Upper lobe of right lung (tissue), 1 donor: ENCODE data around the gene UTP14A. TPM values are rescaled to one million over a fixed set of nuclear protein-coding genes. Genes with fewer than 3 reads are reported as not detected.

Experiments
- ATAC-seq: fragments of 200-7000 bp; cut with Tn5 transposase; one replicate; pipeline ENCODE4 v1.9.1; 2020; ENCODE audit warnings: mild to moderate bottlenecking, moderate library complexity
- DNase-seq: peaks from one replicate; pipeline ENCODE4 v3.0.0-alpha.2; 2020
- H3K27ac ChIP-seq: fragments of 200-600 bp; one replicate; pipeline ENCODE4 v1.8.0; 2022
- H3K27me3 ChIP-seq: fragments of 200-600 bp; one replicate; pipeline ENCODE4 v1.8.0; 2022; ENCODE audit warnings: mild to moderate bottlenecking
- H3K36me3 ChIP-seq: fragments of 200-600 bp; one replicate; pipeline ENCODE4 v1.8.0; 2022
- H3K4me1 ChIP-seq: fragments of 200-600 bp; one replicate; pipeline ENCODE4 v1.8.0; 2022
- H3K4me3 ChIP-seq: fragments of 200-600 bp; one replicate; pipeline ENCODE4 v1.8.0; 2022; ENCODE audit warnings: mild to moderate bottlenecking
- H3K9me3 ChIP-seq: fragments of 200-600 bp; one replicate; pipeline ENCODE4 v1.8.0; 2022
- CTCF ChIP-seq: fragments of 200-600 bp; IDR thresholded peaks from one replicate; pipeline ENCODE4 v1.8.0; 2022; ENCODE audit warnings: antibody characterized with exemption
- intact Hi-C: fragments of 100-400 bp; cut with DNase I; formaldehyde crosslinking; loops from one replicate; pipeline ENCODE4 v1.11.0; 2022
- total RNA-seq: library from RNA; stranded (reverse); fragmentation: NEBNext Ultra II Directional; extraction: Animal tissue kit (Norgen Biotek cat#: 25700); gene quantifications from one replicate; pipeline ENCODE4 v1.2.1, GENCODE V29; 2021
- donor health status: DM: no; HTN: yes; CAD: no; lungs with severe emphysema.

UTP14A gene
- total RNA-seq, 1 donor from 2014 or later = 12.9 TPM

- Histone ChIP-seq H3K36me3 (no peaks in the 10 kb centered on the region), H3K4me1 (no peaks in the 10 kb centered on the region), H3K27me3 (no peaks in the 10 kb centered on the region), H3K4me3 (no peak overlapping the region), H3K27ac (no peak overlapping the region), H3K9me3 (no peaks in the 10 kb centered on the region)
- intact Hi-C loops = no loop called here
- ATAC-seq (no peak), DNase-seq (no peak)
- TF ChIP-seq CTCF = no peak
Measured at GRCh38 chrX:129934952-129935351, 29.0 kb downstream of the UTP14A start.

- Histone ChIP-seq H3K27ac (no peak overlapping the region), H3K4me3 (no peak overlapping the region), H3K9me3 (no peaks in the 10 kb centered on the region), H3K4me1 (no peaks in the 10 kb centered on the region), H3K27me3 (no peaks in the 10 kb centered on the region), H3K36me3 (no peaks in the 10 kb centered on the region)
- TF ChIP-seq CTCF = no peak
- DNase-seq (no peak), ATAC-seq (no peak)
- intact Hi-C loops = no loop called here
Measured at GRCh38 chrX:129938081-129938480, 32.1 kb downstream of the UTP14A start.

- H3K36me3 ChIP-seq = no peaks in the 10 kb centered on the region
- no peaks in the 10 kb centered on the region for H3K27me3 ChIP-seq
- intact Hi-C loops = no loop called here
- H3K4me3 ChIP-seq = no peak overlapping the region
- H3K4me1 ChIP-seq = no peaks in the 10 kb centered on the region
- no peak overlapping the region for H3K27ac ChIP-seq
- DNase-seq (no peak), ATAC-seq (no peak)
- no peak for TF ChIP-seq CTCF
- H3K9me3 ChIP-seq = no peaks in the 10 kb centered on the region
Measured at GRCh38 chrX:129939986-129940385, 34.0 kb downstream of the UTP14A start.

- intact Hi-C loops = no loop called here
- no peak for TF ChIP-seq CTCF
- no peak overlapping the region for H3K27ac ChIP-seq
- no peak for ATAC-seq
- H3K27me3 ChIP-seq = no peaks in the 10 kb centered on the region
- no peak for DNase-seq
- H3K36me3 ChIP-seq = no peaks in the 10 kb centered on the region
- no peaks in the 10 kb centered on the region for H3K9me3 ChIP-seq
- H3K4me1 ChIP-seq = no peaks in the 10 kb centered on the region
- H3K4me3 ChIP-seq = no peak overlapping the region
Measured at GRCh38 chrX:129940721-129941120, 34.8 kb downstream of the UTP14A start.

GRCh38 chrX:129945131-129945530 is 39.2 kb downstream of the UTP14A start:
- TF ChIP-seq CTCF = no peak
- DNase-seq (no peak), ATAC-seq (no peak)
- no peak overlapping the region for H3K4me3 ChIP-seq
- no peaks in the 10 kb centered on the region for H3K9me3 ChIP-seq
- intact Hi-C loops = no loop called here
- H3K27me3 ChIP-seq = no peaks in the 10 kb centered on the region
- H3K36me3 ChIP-seq = no peaks in the 10 kb centered on the region
- no peaks in the 10 kb centered on the region for H3K4me1 ChIP-seq
- H3K27ac ChIP-seq = no peak overlapping the region

GRCh38 chrX:129953334-129953648 is 47.3 kb downstream of the UTP14A start:
- no peaks in the 10 kb centered on the region for H3K36me3 ChIP-seq
- no peak overlapping the region for H3K27ac ChIP-seq
- H3K27me3 ChIP-seq = no peaks in the 10 kb centered on the region
- ATAC-seq = no peak
- H3K4me1 ChIP-seq = no peaks in the 10 kb centered on the region
- no peak for DNase-seq
- no peak for TF ChIP-seq CTCF
- no peaks in the 10 kb centered on the region for H3K9me3 ChIP-seq
- H3K4me3 ChIP-seq = peak overlapping the region; percentile 38
- intact Hi-C loops = no loop called here
